GM19372 (cell line): Measurements from ENCODE around the gene FLOT1.

Experiments
- ATAC-seq: cut with Tn5 transposase; IDR thresholded peaks from one replicate; pipeline ENCODE4 v1.9.1; 2021; ENCODE audit warnings: mild to moderate bottlenecking, low read depth, moderate library complexity; ENCODE audit not compliant: unreplicated experiment

Gene FLOT1

DNA sequence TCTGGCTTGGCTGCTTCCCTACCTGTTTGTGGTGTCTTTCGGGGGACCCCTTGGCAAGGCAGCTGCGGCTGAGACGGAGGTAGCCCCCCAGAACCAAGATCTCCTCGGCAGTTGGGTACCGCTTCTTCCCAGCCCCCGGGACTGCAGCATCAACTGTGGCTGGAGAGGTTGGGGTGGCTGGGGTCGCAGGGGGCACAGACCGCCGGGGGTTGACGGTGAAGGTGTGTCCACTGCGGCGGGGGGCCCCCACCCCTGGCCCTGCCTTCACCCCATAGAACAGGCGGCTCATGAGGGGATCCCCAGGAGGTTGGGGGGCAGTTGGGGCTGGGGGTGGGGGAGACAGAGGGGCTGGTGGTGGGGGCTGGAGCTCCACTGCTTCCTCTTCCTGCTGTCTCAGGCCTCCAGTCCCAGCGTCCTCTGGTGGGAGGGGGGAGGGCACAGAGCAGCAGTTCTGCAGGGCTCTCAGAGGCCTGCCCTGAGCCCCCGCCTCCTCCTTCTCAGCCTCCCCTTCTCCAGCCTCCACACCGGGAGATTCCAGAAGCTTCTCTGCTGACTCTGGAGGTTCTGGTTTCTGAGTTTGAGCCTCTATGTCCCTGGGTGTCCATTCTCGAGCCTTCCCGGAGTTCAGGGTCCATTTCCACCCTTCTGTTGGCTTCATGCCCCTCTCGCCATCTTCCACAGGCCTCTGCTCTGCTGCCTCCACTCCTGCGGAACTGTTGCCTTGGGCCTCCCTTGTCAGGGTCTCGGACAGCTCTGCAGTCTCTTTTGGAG, 57.9 kb downstream of the FLOT1 start:
- ATAC-seq: no peak

DNA sequence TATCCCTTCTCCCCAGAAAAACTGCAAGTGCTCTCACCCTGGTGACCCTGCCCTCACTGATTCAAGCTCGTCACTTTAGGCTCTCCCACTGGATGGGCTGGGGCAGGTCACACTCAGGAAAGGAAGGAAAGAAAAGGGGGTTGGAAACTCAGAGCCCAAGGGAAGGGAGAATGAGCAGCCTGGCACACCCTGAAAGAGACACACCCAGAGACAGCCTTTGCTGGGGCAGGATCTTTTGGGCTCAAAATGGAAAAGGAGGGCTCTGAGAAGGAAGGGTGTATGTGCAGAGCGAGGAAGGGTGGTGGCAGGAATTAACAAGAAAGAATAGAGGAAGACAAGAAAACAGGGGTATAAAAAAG, 58.5 kb downstream of the FLOT1 start:
- no peak for ATAC-seq

DNA sequence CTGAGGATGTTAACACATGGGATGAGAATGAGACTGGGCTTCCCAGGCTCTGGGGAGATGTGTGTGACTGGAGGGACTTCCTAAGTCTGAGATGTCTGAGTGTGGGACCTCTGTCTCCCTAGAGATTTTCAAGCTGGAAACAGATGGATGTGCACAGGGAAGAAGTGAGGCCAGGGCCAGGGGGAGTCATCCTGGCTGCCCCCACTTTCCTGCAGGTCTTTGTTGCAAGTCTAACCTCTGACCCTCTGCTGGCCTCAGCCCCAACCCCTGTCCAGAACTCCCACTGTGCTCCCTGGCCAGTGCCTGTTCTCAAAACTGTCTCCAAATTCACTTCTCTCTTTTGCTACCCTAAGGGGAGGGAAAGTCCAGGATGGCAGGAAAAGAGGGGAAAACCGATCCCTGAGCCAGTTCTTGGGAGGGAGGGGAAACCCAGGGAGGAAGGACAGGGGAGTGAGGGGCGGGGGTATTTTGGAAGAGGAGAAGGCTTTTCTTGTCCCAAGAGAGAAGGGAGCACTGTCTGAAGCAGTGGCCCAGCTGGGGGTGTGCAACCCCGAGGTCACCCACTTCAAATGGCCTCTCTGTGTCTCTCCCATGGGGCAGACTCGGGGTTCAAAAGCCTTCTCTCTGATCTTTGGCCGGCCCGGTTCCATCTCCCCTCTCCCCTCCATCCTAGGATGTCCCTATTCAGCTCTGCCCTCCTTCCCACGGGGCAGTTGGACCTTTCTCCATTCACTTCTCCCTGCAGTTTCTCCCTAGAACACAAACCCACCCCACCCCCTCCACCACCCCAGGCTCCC, 59.1 kb downstream of the FLOT1 start:
- ATAC-seq: no peak

DNA sequence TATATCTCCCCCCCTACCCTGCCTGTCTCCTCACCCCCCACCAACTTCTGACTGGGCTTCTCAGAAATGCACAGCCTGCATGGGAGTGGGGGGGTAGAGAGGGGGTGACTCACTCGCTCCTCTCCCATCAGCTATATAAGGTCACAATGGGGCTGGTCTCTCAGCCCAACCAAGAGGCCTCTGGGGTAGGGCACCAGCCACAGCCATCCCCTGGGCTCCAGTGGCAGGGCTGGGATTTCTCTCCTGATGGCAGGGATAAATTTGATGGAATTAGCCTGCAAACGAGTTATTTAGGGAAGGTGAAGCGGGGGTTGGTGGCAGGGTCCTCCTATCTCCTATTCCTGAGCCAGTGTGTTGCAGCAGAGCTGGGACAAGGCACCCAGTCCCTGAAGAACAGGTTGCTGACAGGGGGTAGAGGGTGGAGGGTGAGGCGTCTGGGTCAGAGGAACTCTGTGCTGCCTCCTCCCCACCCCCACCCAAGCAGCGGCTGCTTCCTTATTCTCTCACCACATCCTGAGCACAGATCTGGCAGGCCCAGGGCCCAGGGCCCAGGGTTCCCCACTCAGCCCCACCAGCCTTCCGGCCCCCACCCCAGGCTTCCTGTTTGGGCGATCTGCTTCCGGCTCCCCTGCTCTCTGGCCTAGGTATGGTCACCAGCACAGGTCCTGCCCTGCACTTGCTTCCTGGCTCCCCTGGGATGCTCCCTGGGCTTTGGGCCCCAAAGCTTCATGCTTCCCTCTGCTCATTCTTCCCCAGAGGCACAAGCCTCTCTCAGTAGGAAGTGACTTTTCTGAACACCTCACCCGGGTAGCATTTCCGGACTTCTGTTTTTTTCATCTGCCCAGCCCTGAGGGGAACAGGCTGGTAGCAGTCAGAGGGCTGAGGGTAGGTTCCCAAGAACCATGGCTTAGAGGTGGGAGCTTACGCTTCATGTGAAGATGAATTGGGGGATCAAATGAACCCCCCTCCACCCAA, 60.1 kb downstream of the FLOT1 start:
- ATAC-seq: peak; percentile 44

DNA sequence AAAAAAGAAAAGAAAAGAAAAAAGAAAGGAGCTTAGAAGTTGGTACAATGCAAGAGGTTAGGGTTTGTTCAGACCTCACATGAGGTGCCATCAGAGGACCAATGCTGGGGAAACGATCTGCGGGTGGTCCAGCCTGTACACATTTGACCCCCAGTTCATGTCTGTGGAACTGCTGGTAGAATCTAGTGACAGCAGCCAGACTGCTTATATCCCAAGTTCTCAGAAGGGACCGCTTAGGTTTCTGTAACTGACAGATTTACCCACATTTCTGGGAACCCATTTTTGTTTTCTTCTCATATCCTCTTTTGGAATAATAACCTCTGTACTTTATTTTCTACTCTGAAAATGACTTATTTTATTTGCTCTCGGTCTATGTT, 60.7 kb downstream of the FLOT1 start:
- no peak for ATAC-seq

DNA sequence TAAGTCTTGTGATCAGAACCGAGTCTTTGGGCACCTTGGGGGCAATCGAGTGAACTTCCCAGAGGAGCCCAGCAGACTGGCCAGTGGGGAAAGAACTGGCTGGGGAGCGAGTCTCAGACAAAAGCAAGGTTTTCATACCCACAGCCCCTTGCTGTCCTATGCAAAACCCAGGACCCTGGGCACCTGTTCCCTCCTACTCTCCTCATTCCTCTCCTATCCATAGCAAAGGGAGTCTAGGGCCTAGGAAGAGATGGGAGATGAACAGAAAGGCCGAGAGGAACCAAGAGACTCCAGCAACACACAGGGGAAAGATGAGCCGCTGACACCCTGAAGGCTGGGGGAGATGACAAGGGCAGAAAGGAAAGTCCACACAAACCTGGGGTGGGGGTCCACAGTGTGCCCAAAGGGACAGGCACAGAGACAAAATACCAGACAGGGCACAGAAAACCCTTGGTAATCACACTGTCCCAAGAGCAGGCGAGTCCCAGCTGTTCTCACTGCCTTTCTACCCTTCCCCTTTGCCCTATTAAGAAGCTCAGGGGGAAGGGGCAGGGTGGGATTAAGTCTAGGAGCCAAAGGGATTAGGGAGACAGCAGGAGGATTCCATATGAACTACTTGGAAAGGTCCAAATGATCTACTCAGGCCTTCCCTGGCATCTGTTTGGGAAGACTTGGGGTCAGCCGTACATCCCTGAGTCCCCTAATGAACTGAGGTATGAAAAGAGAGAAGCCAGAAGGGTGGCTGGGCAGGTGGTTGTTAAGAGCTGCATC, 62.5 kb downstream of the FLOT1 start:
- no peak for ATAC-seq

DNA sequence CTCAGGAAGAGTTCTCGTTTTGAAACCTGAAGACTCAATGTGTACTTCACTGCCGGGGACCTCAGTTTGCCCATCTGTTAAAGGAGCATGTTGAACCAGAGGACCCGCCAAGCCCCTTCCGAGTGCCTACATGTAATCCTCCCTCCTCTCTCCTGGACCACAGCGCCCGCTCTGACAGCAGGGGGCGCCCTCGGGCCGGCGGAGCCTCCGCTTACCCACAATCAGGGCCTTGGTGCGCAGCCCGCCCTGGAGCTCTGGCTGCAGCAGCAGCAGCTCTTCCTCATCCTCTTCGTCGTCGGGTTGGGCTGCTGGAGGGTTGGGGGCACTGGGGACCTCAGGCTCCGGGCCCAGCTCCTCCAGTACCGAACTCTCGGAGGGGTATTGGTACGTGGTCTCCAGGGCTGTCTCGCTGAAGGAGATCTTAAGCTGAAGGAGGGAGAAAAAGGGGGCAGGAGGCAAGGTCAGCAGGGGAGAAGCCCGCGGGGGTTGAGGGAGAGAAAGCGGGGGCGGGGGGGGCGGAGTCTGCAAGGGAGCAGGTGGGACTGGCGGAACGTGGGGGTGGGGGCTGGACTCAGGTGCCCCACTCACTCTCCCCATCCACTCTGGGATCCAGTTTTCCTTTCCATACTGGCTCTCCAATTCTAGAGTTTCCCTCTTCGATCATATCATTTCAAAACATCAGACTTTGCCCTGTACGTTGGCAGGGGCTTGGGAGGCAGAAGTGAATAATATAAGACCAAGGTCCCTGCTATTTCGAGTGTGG, 63.3 kb downstream of the FLOT1 start:
- ATAC-seq: no peak
